CD4-positive, alpha-beta T cell treated with Interleukin-15 for 4 hours (primary cell): Measurements from ENCODE around the gene GABRA4.

Source experiments
- DNase-seq: peaks from one replicate; pipeline ENCODE4 v3.0.0-alpha.2; 2020; ENCODE audit warnings: low spot score

Gene GABRA4

GRCh38 chr4:46993075-46994006 is at the start of gene GABRA4:
GABRA4 (minus strand) TSS chr4:46993581; CDS start chr4:46993424, 157 bp downstream.
- DNase-seq: no peak

GRCh38 chr4:47040828-47041227 is 47.4 kb upstream of the GABRA4 start:
- DNase-seq: no peak

GRCh38 chr4:47038263-47038662 is 44.9 kb upstream of the GABRA4 start:
- DNase-seq: no peak

GRCh38 chr4:47032405-47033106 is 39.2 kb upstream of the GABRA4 start:
- peak; percentile 34 for DNase-seq

GRCh38 chr4:47031751-47032404 is 38.5 kb upstream of the GABRA4 start:
- peak; percentile 10 for DNase-seq

- DNase-seq: no peak
Measured at GRCh38 chr4:47031011-47031678, 37.8 kb upstream of the GABRA4 start, which contains the start of gene GABRB1. GABRB1 (plus strand) TSS chr4:47031567.

GRCh38 chr4:47017494-47017893 is 24.1 kb upstream of the GABRA4 start:
- no peak for DNase-seq

- DNase-seq: no peak
Measured at GRCh38 chr4:47017081-47017480, 23.7 kb upstream of the GABRA4 start.

- no peak for DNase-seq
Measured at GRCh38 chr4:47013373-47013772, 20.0 kb upstream of the GABRA4 start.

- no peak for DNase-seq
Measured at GRCh38 chr4:47012676-47013075, 19.3 kb upstream of the GABRA4 start.

GRCh38 chr4:47010912-47011446 is 17.6 kb upstream of the GABRA4 start:
- DNase-seq: peak; percentile 21

- DNase-seq: no peak
Measured at GRCh38 chr4:47010347-47010911, 17.0 kb upstream of the GABRA4 start.

GRCh38 chr4:47002580-47002979 is 9.2 kb upstream of the GABRA4 start:
- DNase-seq: no peak

- DNase-seq: no peak
Measured at GRCh38 chr4:47000406-47000805, 7.0 kb upstream of the GABRA4 start.

- no peak for DNase-seq
Measured at GRCh38 chr4:46999566-46999965, 6.2 kb upstream of the GABRA4 start.

GRCh38 chr4:46994007-46994405 is 625 bp upstream of the GABRA4 start:
- DNase-seq: no peak

GRCh38 chr4:46992338-46992737 is 1.0 kb downstream of the GABRA4 start:
- no peak for DNase-seq

- DNase-seq: no peak
Measured at GRCh38 chr4:46986922-46987638, 6.3 kb downstream of the GABRA4 start.

- DNase-seq: no peak
Measured at GRCh38 chr4:46984781-46985180, 8.6 kb downstream of the GABRA4 start.

- no peak for DNase-seq
Measured at GRCh38 chr4:46980851-46981250, 12.5 kb downstream of the GABRA4 start.

- DNase-seq: no peak
Measured at GRCh38 chr4:46979726-46980125, 13.7 kb downstream of the GABRA4 start.
